ENCODE data around the gene SLC7A4. TPM values are rescaled to one million over a fixed set of nuclear protein-coding genes. Genes with fewer than 3 reads are reported as not detected.

SLC7A4 gene
- polyA plus RNA-seq, 1 donor from 2014 or later, result not detected

- Histone ChIP-seq H2AFZ (ENCODE audit: low read depth, low read length) (no peak overlapping the region), H3F3A (ENCODE audit: insufficient read depth, low read length, poor library complexity, severe bottlenecking) (peaks cover 3% of the 10 kb centered on the region), H3K36me3 (ENCODE audit: insufficient read depth, low read length) (no peaks in the 10 kb centered on the region), H3K4me3 (ENCODE audit: low read length) (peak overlapping the region; percentile 80), H3K4me2 (ENCODE audit: low read length) (peak overlapping the region; percentile 92), H3K79me2 (replicated peaks; ENCODE audit: insufficient read depth, low read length) (peaks cover 22% of the 10 kb centered on the region), H3K27me3 (ENCODE audit: insufficient read depth, low read depth, low read length) (no peaks in the 10 kb centered on the region), H3K9me3 (ENCODE audit: low read length) (no peaks in the 10 kb centered on the region), H3K9ac (ENCODE audit: low read length) (peak overlapping the region; percentile 84), H3K9me2 (ENCODE audit: insufficient read depth, low read length) (no peaks in the 10 kb centered on the region), H3K27ac (ENCODE audit: low read length) (peak overlapping the region; percentile 92), H4K20me1 (ENCODE audit: insufficient read depth) (no peaks in the 10 kb centered on the region)
- TF ChIP-seq RAD21 (conservative IDR thresholded peaks at IDR 0.05) (no peak), CTCF (IDR thresholded peaks at IDR 0.05; ENCODE audit: poor library complexity, severe bottlenecking) (no peak), REST (IDR thresholded peaks at IDR 0.05; ENCODE audit: borderline replicate concordance) (no peak), EZH2 (IDR thresholded peaks at IDR 0.05; ENCODE audit: borderline replicate concordance, insufficient read depth, low read length, poor library complexity, severe bottlenecking) (no peak), POLR2AphosphoS5 (IDR thresholded peaks at IDR 0.05) (no peak), EP300 (conservative IDR thresholded peaks at IDR 0.05; ENCODE audit: poor library complexity, severe bottlenecking) (no peak), TAF1 (IDR thresholded peaks at IDR 0.05; ENCODE audit: low read depth) (no peak), MXI1 (conservative IDR thresholded peaks at IDR 0.05; ENCODE audit: poor library complexity, severe bottlenecking) (no peak), SMC3 (conservative IDR thresholded peaks at IDR 0.05; ENCODE audit: poor library complexity) (no peak)
Measured at GRCh38 chr22:21012446-21013407, 19.6 kb downstream of the SLC7A4 start.

- Histone ChIP-seq H3K9me2 (ENCODE audit: insufficient read depth, low read length) (no peaks in the 10 kb centered on the region), H3K27ac (ENCODE audit: low read length) (no peak overlapping the region), H2AFZ (ENCODE audit: low read depth, low read length) (no peak overlapping the region), H3K79me2 (replicated peaks; ENCODE audit: insufficient read depth, low read length) (peaks cover 22% of the 10 kb centered on the region), H3K36me3 (ENCODE audit: insufficient read depth, low read length) (peaks cover 3% of the 10 kb centered on the region), H3K4me2 (ENCODE audit: low read length) (no peak overlapping the region), H3K4me3 (ENCODE audit: low read length) (no peak overlapping the region), H3K9ac (ENCODE audit: low read length) (no peak overlapping the region), H3F3A (ENCODE audit: insufficient read depth, low read length, poor library complexity, severe bottlenecking) (peaks cover 3% of the 10 kb centered on the region), H3K9me3 (ENCODE audit: low read length) (no peaks in the 10 kb centered on the region), H3K27me3 (ENCODE audit: insufficient read depth, low read depth, low read length) (no peaks in the 10 kb centered on the region), H4K20me1 (ENCODE audit: insufficient read depth) (no peaks in the 10 kb centered on the region)
- TF ChIP-seq RAD21 (conservative IDR thresholded peaks at IDR 0.05) (no peak), POLR2AphosphoS5 (IDR thresholded peaks at IDR 0.05) (no peak), MXI1 (conservative IDR thresholded peaks at IDR 0.05; ENCODE audit: poor library complexity, severe bottlenecking) (no peak), EP300 (conservative IDR thresholded peaks at IDR 0.05; ENCODE audit: poor library complexity, severe bottlenecking) (no peak), SMC3 (conservative IDR thresholded peaks at IDR 0.05; ENCODE audit: poor library complexity) (no peak)
Measured at GRCh38 chr22:21010426-21011113, 21.8 kb downstream of the SLC7A4 start.
